CD4-positive, alpha-beta T cell treated with Interferon alpha-2 for 1 hour (primary cell): Measurements from ENCODE around the gene FAM53A.
"Not testable (repeated sequence)": the region's sequence is repeated elsewhere in the genome, so short reads cannot be mapped to it uniquely, and the experiment has no call there.

Source experiments
- DNase-seq, 2 donors: peaks; one replicate each; pipeline ENCODE4 v3.0.0-alpha.2; 2020 to 2022

FAM53A gene

GRCh38 chr4:1658146-1658545, 26.0 kb downstream of the FAM53A start:
- no peak for DNase-seq

DNA sequence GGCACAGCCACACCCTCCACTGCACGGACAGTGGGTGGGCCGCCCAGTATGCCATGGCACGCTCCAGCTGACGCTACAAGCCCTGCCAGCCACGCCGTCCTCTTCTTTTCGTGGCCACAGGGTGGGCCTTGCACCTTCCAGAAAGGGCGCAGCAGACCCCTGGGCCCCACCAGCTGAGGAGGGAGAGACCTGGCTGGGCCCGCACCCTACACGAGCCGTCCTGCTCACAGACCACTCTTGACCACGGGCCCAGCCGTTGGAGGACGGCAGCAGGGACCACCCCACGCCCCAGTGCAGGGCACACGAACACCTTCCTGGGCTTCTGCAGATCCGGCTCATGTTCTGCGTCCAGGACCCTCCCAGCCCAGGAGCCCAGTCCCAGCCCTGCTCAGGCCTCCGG, 27.1 kb downstream of the FAM53A start:
- DNase-seq = no peak

DNA sequence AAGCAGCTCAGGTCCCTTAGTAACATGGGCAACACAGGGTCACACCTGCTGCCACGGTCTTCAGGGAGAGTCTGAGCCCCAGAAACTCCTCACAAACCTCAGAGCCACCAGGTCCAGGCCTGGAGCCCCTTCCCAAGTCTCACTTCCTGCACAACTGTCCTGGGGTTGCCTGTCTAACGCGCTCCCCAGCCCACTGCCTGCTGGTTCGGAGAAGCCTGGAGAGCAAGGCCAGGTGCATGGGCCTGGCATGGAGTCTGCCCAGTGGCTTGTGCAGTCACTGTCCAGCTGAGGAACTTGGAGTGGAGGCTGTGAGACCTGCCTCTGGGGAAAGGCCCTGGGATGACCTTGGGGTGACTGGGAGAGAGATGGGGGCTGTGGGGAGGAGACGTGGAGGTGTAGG, 28.0 kb downstream of the FAM53A start:
- DNase-seq = no peak

DNA sequence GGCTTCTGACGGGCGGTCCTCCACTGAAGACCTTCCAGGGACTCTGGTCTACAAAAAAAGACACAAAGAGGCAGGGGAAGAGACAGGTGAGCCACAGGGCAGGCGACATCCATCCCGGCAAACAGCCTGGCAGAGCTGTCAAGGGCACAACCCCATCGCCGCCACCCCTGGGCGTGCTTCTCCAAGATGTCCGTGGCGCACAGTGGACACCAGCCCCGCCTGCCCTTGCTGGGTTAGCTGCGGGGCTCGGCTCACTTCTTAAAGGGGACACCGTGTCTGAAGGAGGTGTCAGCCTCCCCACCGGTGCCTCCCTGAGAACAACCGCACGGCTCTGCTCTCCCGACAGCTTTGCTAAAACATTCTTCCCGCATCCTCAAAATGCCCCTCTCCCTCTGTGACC, 28.4 kb downstream of the FAM53A start:
- no peak for DNase-seq

DNA sequence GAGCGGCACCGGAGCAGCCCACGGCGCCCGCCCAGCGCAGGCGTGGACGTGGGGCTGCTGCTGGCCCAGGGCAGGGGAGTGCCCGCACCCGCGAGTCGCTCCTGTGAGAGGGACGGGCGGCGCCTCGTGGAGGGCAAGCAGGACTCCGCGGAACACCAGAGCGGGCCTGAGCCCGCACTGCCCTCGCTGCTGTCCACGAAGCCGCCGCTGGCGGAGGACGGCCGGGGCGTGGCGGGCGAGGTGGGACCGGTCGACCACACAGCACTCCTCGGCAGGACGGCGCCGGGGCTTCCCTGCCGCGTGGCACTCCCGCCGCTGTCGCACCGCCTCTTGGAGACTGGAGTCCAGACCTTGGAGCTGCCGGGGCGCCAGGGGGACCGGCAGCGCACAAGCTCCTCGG, 29.0 kb downstream of the FAM53A start:
- DNase-seq = no peak

DNA sequence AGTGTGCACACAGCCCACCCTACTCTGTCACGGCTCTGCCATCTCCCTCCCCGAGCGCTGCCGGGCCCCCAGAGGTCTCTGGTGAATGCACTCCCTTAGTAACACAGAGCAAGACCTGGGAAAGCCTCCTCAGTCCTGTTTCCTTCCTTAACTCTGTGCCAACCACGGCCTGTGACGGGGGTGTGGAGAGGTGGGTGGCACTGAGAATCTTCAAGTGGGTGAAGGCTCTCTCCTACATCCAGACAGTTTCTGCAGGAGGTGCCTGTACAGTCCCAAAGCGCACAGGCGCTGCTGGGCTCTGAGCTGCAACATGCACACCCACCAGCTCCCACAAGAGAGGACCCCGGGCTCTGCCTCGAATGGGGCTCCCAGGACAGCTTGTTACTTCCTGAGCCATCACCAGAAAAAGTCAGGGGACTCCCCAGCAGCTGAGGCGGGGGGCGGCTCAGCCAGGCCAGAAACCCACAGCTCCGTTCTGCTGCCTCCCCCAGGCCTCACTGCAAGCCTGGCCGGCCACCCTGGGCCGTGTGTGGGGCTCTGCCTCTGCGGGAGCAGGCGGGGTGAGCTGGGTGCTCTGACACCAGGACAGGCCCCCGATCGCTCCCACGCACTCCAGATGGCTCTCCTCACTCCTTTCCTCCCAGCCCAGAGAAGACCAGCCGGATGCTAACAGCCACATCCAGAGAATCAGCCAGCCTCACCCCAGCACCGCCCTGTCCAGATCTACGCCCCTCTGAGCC, 29.7 kb downstream of the FAM53A start:
- no peak for DNase-seq

- no peak for DNase-seq
Observed at GRCh38 chr4:1653776-1654175, 30.3 kb downstream of the FAM53A start.

- DNase-seq = no peak
Observed at GRCh38 chr4:1652088-1652487, 32.0 kb downstream of the FAM53A start.

GRCh38 chr4:1651609-1652008, 32.5 kb downstream of the FAM53A start:
- DNase-seq = no peak

- DNase-seq = no peak
Observed at GRCh38 chr4:1648962-1649361, 35.2 kb downstream of the FAM53A start.

- DNase-seq = no peak
Observed at GRCh38 chr4:1647432-1647831, 36.7 kb downstream of the FAM53A start.

GRCh38 chr4:1646690-1647089, 37.4 kb downstream of the FAM53A start:
- DNase-seq = no peak

GRCh38 chr4:1644891-1645657, 39.0 kb downstream of the FAM53A start:
- DNase-seq = no peak

- no peak for DNase-seq
Observed at GRCh38 chr4:1643971-1644735, 40.0 kb downstream of the FAM53A start.

DNA sequence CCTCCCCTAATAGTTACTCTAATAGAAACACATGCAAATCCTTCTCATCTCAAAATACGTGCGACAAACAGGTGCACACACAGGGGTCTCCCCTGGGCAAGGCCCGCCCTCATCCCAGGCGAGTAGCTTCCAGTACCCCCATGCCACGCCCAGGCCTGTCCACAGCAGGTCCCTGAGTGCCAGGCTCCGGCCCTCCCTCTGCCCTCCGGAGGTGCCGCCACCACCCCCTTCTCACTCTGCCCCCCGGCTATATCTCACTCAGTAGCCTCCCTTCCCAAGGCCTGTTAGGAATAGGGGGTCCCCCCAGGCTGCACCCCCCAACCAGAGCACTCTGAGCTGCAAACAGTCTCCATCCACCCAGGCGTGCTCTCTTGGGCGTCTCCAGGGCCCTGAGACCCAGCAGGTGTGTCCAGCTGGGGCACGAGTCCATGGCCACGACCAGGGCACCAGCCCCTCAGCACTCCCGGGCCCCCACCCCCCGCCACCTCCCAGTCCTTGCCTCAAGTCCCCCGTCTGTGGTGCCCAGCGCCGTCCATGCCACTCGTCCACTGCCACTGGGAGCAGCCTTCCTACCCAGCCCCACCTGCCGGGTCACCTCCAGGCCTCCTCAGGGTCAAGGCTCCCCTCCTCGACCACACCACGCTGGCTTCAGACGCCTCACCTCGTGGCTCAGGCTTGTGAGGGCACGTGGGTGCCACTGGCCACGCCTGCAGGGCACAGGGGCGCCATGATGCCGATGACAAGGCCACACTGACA, 41.7 kb downstream of the FAM53A start:
- DNase-seq = no peak

- DNase-seq = no peak
Observed at GRCh38 chr4:1641671-1642070, 42.4 kb downstream of the FAM53A start.

DNA sequence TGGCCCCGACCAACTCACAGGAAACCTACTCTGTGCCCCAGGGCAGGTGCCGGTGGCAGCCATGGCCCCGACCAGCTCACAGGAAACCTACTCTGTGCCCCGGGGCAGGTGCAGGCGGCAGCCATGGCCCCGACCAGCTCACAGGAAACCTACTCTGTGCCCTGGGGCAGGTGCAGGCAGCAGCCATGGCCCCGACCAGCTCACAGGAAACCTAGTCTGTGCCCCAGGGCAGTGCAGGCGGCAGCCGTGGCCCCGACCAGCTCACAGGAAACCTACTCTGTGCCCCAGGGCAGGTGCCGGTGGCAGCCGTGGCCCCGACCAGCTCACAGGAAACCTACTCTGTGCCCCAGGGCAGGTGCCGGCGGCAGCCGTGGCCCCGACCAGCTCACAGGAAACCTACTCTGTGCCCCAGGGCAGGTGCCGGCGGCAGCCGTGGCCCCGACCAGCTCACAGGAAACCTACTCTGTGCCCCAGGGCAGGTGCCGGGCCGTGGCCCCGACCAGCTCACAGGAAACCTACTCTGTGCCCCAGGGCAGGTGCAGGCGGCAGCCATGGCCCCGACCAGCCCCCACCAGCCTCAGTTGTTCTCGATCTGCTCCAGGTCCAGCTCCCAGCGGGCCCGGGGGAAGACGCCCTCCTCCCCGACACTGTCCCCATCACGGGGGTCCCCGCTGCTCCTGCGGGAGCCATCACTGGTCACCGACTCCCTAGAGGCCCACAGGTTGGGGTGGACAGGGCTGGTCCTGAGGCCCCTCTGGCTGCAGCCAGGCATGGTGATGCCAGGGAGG, 43.2 kb downstream of the FAM53A start:
- not testable (repeated sequence) for DNase-seq

DNA sequence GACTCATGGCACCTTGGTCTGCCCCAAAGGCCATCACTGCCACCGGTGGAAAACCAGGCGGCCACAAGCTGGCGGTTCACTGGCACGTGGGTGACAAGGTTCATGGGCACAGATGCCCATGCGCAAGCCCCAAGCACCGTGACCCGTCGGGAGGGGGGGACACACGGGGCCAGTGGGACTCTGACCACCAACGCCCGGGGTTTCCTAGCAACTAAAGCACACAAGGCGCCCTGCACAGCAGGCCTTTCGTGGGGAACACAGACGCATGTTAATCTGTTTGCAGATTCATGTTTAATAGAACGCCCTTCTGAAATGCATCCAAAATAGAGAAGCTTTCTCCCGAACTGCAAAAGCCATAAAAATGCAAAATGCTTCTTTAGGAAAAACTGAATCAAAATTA, 43.9 kb downstream of the FAM53A start:
- no peak for DNase-seq

DNA sequence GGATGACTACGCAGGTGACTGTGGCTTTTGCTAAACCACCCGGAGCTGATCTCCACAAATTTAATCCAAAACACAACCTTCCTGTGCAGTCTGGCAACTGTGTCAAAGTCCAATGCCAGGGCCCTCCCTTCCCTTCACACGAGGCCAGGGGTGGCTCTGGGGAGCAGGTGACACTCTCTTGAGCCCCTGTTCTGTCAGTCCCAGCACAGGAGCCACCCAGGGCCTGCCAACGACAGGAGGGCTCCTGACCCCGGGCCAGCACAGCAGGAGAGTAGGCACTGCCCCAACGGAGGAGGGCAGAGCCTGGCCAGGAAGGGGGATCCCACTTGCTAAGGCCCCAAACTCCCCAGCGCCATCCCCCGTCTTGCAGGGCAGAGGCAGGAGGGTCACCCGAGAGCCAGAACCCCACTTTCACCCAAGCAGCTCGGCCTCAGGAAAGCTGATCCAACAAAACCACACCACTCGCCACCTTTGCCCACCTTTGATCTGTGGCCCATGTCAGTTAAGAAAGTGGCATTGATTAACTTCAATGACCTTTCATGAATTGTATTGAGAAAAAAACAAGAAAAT, 44.7 kb downstream of the FAM53A start:
- DNase-seq = no peak

DNA sequence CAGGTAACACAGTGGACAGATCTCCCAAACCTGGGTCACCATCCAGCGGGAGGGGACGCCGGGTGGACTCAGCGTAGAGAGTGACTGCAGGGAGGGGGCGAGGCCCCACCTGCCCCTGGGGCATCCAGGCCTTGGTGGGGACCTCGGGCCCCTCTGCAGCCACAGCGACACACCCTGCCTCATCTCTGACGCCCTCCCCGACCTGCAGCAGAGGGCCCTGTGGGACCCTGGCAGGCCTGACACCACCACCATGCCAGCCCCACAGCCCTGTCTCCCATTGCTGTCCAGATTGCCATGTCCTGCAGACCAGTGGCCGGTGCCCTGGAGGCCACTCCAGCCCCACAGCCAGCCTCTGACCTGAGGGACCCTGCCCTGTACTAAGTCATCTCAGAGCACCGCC, 45.2 kb downstream of the FAM53A start:
- no peak for DNase-seq

GRCh38 chr4:1638272-1638598, 45.9 kb downstream of the FAM53A start:
- DNase-seq = no peak
